GM12874 (cell line): Measurements from ENCODE around the gene CENPM.

Experiments
- CTCF ChIP-seq: IDR thresholded peaks from 2 replicates; pipeline ENCODE4 v1.5.1; 2011; ENCODE audit warnings: low read depth, mild to moderate bottlenecking, control low read depth, low read length, moderate library complexity; ENCODE audit not compliant: insufficient read depth

Gene CENPM

GRCh38 chr22:41925783-41926460 is 21.0 kb downstream of the CENPM start:
- TF ChIP-seq CTCF: peak; percentile 92

- TF ChIP-seq CTCF: no peak
Measured at GRCh38 chr22:41923595-41924276, 23.2 kb downstream of the CENPM start.

- TF ChIP-seq CTCF: no peak
Measured at GRCh38 chr22:41922940-41923594, 23.9 kb downstream of the CENPM start.

GRCh38 chr22:41922328-41922727 is 24.6 kb downstream of the CENPM start:
- TF ChIP-seq CTCF: no peak

- no peak for TF ChIP-seq CTCF
Measured at GRCh38 chr22:41920271-41920976, 26.5 kb downstream of the CENPM start.

- TF ChIP-seq CTCF: no peak
Measured at GRCh38 chr22:41919357-41920224, 27.4 kb downstream of the CENPM start.
